ENCODE results near the gene TMEM9.

DNA sequence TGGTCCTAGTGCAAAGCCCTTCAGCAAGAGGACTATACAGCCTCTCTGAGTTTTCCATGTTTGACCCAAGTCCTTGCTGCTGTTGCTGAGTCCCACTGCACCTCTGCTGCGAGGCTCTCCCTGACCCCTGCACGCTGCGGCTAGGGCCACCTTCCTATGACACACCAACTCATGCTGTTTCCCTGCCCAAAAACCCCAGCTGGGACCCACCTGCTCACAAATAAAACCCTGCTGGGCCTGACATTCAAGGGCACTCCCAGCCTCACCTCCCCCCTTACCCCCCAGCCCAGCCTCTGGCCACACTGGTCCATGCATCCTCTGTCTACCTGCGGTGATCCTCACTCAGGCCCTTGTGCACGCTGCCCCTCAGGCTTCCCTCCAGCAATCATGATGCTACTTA, 15.0 kb downstream of the TMEM9 start:
- TF ChIP-seq, protein P1, sequence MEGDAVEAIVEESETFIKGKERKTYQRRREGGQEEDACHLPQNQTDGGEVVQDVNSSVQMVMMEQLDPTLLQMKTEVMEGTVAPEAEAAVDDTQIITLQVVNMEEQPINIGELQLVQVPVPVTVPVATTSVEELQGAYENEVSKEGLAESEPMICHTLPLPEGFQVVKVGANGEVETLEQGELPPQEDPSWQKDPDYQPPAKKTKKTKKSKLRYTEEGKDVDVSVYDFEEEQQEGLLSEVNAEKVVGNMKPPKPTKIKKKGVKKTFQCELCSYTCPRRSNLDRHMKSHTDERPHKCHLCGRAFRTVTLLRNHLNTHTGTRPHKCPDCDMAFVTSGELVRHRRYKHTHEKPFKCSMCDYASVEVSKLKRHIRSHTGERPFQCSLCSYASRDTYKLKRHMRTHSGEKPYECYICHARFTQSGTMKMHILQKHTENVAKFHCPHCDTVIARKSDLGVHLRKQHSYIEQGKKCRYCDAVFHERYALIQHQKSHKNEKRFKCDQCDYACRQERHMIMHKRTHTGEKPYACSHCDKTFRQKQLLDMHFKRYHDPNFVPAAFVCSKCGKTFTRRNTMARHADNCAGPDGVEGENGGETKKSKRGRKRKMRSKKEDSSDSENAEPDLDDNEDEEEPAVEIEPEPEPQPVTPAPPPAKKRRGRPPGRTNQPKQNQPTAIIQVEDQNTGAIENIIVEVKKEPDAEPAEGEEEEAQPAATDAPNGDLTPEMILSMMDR (IDR thresholded peaks at IDR 0.05 in 4 of 5, conservative IDR thresholded peaks at IDR 0.05 in 1 of 5), result no peak
- no peak for TF ChIP-seq POLR2A (IDR thresholded peaks at IDR 0.05)
